GM18505 (cell line): ENCODE data around the gene ZNF391.
"Not testable (repeated sequence)": the region's sequence is repeated elsewhere in the genome, so short reads cannot be mapped to it uniquely, and the experiment has no call there.

Experiments used
- ATAC-seq: cut with Tn5 transposase; IDR thresholded peaks from one replicate; pipeline ENCODE4 v1.9.1; 2021; ENCODE audit not compliant: unreplicated experiment
- POLR2A ChIP-seq: IDR thresholded peaks from 4 replicates; pipeline ENCODE4 v1.6.1; 2011; ENCODE audit warnings: borderline replicate concordance; ENCODE audit not compliant: insufficient read depth, insufficient read length; ENCODE audit errors: extremely low read depth

The ZNF391 gene

GRCh38 chr6:27400877-27401642, 12.5 kb downstream of the ZNF391 start:
- no peak for TF ChIP-seq POLR2A
- ATAC-seq: no peak

GRCh38 chr6:27406085-27406484, 17.5 kb downstream of the ZNF391 start:
- no peak for ATAC-seq
- TF ChIP-seq POLR2A: no peak

DNA sequence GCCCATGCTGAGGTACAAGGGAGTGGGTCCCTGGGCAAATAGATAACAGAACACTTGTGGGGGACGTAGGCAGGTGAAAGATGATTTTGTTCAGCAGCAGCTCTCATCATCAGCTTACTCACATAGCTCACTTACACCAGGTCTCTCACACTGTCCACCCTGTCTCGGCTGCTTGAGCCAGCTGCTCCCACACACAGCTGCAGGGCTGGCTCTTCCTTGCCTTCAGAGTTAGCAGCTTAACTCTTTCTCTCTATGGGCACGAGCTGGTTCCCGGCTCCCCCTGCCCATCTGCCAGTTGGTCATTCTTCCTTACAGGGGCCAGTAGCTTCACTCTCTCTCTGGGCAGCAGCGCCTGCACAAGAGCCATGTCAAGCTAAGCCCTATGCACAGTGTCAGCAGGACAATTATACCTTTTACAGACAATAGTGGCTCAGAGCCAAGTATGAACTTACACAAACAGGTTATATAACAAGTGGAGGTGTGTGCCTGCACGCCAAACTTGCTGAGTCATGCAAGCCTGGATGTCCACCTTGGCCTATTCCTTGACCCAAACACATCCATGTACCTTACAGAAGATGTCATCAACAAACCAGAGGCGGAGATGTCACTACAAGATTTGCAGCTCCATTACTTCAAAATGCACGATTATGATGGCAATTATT, 18.7 kb downstream of the ZNF391 start:
- TF ChIP-seq POLR2A: no peak
- ATAC-seq: no peak

- TF ChIP-seq POLR2A: no peak
- ATAC-seq: no peak
Observed at GRCh38 chr6:27414300-27414699, 25.7 kb downstream of the ZNF391 start.

GRCh38 chr6:27414996-27415395, 26.4 kb downstream of the ZNF391 start:
- no peak for TF ChIP-seq POLR2A
- ATAC-seq: no peak

DNA sequence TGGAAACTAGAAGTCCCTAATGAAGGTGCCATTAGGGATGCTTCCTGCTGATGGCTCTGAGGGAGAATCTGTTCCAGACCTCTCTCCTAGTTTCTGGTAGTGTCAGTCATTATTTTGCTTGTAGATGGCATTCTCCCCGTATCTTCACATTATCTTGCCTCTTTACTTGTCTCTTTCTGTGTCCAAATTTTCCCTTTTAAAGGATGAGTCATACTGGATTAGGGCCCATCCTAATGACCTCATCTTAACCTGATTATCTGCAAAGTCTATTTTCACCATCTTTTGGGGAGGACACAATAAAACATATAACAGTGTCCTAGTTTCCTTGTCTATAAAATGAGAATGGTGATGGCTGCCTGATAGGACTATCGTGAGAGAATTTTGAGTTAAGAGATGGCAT, 27.3 kb downstream of the ZNF391 start:
- no peak for TF ChIP-seq POLR2A
- ATAC-seq: no peak

- no peak for ATAC-seq
- TF ChIP-seq POLR2A: no peak
Observed at GRCh38 chr6:27419363-27419762, 30.8 kb downstream of the ZNF391 start.

DNA sequence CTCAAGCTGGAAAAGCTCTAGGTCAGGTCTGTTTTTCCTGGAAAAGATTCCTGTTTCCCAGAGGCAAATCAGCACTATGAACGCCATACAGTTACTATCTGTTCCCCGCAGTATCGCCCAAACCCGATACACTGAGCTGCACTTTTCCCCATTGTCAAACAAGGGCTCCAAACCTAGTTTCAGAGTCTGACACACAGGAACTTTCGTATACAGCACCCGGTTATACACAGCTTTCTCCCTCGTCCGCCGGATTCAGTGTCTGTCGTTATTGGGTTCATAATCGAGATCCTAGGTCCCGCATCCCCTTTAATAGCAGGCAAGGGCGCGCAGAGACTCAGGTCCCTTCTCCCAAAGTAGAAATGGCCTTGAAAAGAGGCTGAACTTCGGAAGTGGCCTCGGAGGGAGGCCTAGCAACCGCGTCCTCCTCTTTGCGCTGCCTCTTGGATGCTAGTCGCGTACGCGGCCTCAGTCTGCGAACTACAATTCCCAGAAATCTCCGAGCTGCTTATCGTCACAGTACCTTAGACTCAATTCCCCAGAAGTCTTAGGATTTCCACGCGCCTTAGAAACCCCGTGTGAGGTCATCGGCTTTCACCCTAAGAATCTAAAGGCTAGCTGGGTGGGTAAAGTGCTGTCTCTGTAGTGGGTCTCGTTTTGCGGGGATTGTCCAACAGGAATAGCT, 34.2 kb downstream of the ZNF391 start:
- ATAC-seq: no peak
- no peak for TF ChIP-seq POLR2A

DNA sequence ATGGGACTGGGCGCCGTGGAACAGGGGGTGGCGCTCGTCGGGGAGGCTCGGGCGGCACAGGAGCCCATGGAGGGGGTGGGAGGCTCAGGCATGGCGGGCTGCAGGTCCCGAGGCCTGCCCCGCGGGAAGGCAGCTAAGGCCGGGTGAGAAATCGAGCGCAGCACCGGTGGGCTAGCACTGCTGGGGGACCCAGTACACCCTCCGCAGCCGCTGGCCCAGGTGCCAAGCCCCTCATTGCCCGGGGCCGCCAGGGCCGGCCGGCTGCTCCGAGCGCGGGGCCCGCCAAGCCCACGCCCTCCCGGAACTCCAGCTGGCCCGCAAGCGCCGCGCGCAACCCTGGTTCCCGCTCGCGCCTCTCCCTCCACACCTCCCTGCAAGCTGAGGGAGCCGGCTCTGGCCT, 36.3 kb downstream of the ZNF391 start:
- not testable (repeated sequence) for ATAC-seq

- TF ChIP-seq POLR2A: no peak
- no peak for ATAC-seq
Observed at GRCh38 chr6:27426045-27426620, 37.6 kb downstream of the ZNF391 start.

DNA sequence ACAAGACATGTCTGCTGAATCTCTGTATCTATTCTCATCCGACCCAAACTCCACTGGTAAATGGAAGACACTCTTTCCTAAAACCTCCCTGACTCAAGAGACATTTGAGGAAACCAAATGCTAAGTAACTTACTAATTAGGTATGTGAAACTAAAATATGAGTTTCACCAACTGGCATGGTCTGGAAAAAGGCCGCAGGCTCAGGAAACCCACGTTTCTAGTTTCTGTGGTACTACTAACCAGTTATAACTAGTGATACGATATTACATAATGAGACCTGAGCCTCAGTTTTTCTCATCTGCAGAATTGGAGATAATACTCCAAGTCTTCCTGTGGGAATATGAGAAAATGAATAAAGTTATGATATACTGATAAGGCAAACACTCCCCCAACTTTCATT, 39.9 kb downstream of the ZNF391 start:
- no peak for ATAC-seq

DNA sequence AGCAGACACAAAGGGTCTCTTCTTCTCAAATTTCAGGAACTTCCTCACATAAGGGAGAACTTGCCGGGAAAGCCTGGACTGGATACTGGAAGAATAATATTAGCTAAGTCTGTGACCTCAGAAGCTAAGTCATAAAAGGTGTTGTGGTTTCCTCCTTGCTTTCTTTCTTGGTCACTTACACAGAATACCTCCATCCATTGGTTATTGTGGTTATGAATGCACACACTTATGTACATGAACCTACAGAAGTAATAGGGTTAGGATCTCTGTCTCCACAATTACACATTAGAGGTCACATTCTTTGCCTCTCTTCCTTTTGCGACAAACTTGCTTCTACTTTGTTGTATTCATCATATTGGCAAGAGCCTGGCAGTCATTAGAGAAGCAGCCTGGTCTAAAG, 40.4 kb downstream of the ZNF391 start:
- no peak for TF ChIP-seq POLR2A
- ATAC-seq: no peak

More for the DNA sequence above, 39.9 kb downstream of the ZNF391 start:
- no peak for TF ChIP-seq POLR2A

- TF ChIP-seq POLR2A: no peak
- no peak for ATAC-seq
Observed at GRCh38 chr6:27433714-27434113, 45.2 kb downstream of the ZNF391 start.
